GM15510 (cell line): ENCODE data around the gene LSP1.

Experiments
- POLR2A ChIP-seq: IDR thresholded peaks from 3 replicates; pipeline ENCODE4 v1.6.1; 2011; ENCODE audit warnings: borderline replicate concordance; ENCODE audit not compliant: insufficient read length; ENCODE audit errors: extremely low read depth

LSP1 gene

GRCh38 chr11:1859004-1859403, 6.1 kb downstream of the LSP1 start:
- no peak for TF ChIP-seq POLR2A

GRCh38 chr11:1860108-1860507, 7.2 kb downstream of the LSP1 start:
- TF ChIP-seq POLR2A = no peak

DNA sequence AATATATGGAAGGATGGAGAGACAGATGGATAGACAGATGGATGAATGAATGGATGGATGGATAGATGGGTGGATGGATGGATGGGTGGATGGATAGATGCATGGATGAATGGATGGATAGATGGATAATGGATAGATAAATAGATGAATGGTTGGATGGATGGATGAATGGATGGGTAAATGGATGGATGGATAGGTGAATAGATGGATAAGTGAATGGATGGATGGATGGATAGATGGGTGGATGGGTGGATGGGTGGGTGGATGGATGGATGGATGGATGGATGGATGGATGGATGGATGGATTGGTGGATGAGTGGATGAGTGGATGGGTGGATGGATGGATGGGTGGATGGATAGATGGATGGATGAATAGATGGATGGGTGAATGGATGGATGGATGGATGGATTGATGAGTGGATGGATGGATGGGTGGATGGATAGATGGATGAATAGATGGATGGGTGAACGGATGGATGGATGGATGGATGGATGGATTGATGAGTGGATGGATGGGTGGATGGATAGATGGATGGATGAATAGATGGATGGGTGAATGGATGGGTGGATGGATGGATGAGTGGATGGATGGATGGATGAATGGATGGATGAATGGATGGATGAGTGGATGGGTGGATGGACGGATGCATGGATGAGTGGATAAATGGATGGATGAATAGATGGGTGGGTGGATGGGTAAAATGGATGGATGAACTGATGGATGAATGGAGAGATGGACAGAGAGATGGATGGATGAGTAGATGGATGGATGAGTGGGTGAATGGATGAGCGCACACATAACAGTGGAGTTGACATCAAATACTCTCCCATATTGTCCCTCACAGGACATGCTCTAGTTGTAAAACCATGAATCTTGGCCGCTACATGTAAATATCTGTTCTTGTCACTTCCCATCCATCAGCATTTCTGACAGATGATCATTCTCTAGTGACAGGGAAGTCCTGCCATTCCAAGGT, 8.8 kb downstream of the LSP1 start:
- no peak for TF ChIP-seq POLR2A

GRCh38 chr11:1862588-1863351, 9.9 kb downstream of the LSP1 start:
- no peak for TF ChIP-seq POLR2A

GRCh38 chr11:1863352-1864216, 10.7 kb downstream of the LSP1 start:
- no peak for TF ChIP-seq POLR2A

DNA sequence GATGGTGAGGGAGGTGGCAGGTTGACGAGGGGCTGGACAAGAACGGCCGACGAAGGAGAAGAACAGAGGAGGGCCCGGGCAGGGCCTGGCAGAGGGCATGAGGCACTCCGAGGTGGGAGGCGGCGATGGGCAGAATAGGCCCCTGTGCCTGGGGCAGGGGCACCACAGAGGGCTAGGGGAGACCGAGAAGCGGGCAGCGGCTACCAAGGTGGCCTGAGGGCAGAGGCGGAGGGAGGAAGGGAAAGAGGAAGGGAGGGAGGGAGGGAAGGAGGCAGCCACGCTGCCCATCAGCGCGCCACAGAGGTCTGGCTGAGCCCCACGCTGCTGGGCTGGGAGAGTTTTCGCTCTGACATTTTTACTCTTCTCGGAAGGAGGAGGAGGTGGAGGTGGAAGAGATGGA, 11.3 kb downstream of the LSP1 start:
- no peak for TF ChIP-seq POLR2A

DNA sequence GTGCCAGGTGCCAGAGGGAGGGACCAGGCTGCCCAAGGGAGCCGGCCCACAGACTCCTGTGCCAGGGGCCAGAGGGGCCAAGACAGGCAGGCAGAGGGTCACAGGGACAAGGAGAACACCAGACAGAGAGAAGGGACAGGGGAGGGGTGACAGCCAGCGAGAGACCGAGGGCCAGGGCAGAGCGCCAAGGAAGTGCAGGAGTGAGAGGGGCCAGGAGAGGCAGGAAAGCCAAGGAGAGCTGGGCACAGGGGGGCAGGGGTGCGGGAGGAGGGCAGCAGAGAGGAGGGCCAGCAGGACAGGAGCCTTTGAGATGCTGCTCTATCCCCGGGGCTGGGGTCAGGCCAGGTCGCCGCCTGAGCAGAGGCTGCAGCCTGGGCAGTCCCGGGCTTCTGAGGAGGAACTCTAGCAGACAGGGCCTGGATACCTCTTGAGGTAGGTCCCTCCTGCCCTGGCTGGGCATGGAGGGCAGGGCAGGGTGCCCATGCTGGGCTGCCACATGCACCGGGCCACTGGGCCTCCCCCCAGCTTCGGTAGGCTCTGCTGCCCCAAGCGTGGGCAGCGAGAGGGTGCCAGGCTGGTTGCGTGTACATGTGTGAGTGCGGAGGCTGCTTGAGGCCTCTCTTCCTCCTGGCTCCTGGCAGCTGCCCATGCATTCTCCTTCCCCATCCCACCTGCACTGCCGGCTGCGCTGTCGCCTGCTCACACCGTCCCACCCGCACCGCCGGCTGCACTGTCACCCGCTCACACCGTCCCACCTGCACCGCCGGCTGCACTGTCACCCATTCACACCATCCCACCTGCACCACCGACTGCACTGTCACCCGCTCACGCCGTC, 12.2 kb downstream of the LSP1 start:
- no peak for TF ChIP-seq POLR2A

DNA sequence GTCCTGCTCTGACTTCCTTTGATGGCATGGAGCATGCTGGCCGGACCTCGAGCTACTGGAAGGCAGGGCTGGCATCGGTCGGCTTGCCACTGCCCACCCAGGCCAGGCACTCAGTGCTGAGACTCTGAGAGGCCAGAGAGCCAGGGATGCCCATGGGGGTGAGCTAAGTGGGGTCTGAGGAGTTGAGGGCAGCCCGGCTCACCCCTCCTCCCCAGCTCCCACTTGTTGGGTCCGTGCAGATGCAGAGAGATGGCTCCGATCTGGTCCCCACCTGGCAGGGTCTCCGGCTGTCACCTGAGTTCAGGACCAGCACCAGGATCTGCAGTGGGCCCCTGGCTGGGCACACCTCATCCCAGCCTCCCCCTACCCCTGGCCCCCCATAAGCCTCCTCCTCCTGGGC, 13.3 kb downstream of the LSP1 start:
- no peak for TF ChIP-seq POLR2A

DNA sequence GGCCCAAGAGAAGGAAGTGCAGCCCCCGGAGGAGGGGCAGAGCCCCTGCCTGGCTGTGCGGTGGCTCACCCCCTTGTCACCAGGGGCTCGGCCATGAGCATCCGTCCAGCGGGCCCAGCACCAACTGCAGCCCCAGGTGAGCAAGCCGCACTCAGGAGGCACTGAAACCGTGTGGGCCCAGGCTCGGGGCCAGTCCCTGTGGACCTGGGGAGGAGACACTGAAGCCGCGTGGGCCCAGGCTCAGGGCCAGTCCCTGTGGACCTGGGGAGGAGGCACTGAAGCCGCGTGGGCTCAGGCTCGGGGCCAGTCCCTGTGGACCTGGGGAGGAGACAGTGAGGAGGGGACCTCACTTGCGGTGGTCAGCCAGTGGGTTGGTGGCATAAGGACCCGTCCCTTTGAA, 13.9 kb downstream of the LSP1 start:
- no peak for TF ChIP-seq POLR2A

DNA sequence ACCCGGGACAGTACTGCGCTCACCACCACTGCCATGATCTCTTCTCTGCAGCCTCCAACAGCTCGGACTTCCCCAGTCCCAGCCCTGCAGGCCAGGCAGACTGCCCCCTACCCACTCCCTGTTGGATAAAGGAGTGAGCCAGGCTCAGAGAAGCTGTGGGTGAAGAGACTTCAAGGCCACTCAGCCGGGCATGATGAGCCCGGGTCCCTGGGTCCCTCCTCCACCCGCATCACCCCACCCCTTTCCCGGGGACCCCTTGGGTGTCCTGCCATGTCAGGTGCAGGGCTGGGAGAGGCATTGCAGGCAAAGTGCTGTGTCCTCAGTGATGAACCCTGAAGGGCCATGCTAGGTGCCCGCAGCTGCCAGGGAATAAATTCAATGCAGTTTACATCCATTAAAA, 14.5 kb downstream of the LSP1 start:
- no peak for TF ChIP-seq POLR2A

DNA sequence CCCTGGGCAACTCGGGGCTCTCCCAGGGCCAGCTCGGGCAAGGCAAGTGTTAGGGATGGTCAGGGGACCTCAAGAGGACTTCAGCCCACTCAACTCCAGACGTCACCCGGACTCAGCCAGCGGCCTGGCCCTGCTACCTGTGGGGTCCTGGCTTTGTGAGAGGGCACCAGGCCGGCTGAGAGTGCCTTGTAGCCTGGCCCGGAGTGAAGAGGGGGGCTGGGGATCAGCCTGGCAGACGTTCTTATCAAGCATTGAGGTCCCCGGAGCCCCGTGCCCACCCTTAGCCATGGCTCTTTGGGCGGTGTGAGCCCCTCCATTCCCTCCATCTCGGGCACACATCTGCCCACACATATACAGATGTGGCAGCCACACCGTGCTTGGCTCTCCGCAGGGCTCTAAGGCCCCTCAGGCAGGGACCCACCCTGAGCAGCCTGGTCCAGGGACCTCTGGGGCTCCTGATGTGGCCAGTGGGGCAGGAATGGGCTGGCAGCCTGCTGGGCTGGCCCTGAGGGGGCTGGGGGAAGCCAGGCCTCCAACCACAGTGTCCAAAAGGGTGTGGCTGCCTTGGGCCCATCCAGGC, 15.3 kb downstream of the LSP1 start:
- TF ChIP-seq POLR2A = no peak

GRCh38 chr11:1868636-1869291, 15.9 kb downstream of the LSP1 start:
- no peak for TF ChIP-seq POLR2A
